GM19025 (cell line): ENCODE measurements around the gene LBHD1.
"Not testable (repeated sequence)": the region's sequence is repeated elsewhere in the genome, so short reads cannot be mapped to it uniquely, and the experiment has no call there.

Experiments
- ATAC-seq: cut with Tn5 transposase; IDR thresholded peaks from one replicate; pipeline ENCODE4 v1.9.1; 2021; ENCODE audit warnings: mild to moderate bottlenecking, low read depth, moderate library complexity; ENCODE audit not compliant: unreplicated experiment

Gene LBHD1

GRCh38 chr11:62665599-62666258 is 6.3 kb downstream of the LBHD1 start:
- no peak for ATAC-seq

GRCh38 chr11:62665075-62665598 is 6.9 kb downstream of the LBHD1 start, which contains the start of the genes C11orf98 and CSKMT:
Gene C11orf98 (minus strand): TSS chr11:62665210. CDS start chr11:62665169, 41 bp downstream.
Gene CSKMT (plus strand): TSS chr11:62665312. CDS start chr11:62665880, 568 bp downstream.
- peak; percentile 87 for ATAC-seq

GRCh38 chr11:62664405-62665074 is 7.5 kb downstream of the LBHD1 start:
- ATAC-seq = peak; percentile 12

GRCh38 chr11:62656796-62657429 is 15.2 kb downstream of the LBHD1 start:
- no peak for ATAC-seq

- ATAC-seq = no peak
These were observed 17.8 kb downstream of the LBHD1 start for GRCh38 chr11:62654297-62654696.

- no peak for ATAC-seq
These were observed 19.7 kb downstream of the LBHD1 start for GRCh38 chr11:62652161-62653006.

GRCh38 chr11:62650283-62650682 is 21.8 kb downstream of the LBHD1 start:
- not testable (repeated sequence) for ATAC-seq

GRCh38 chr11:62649486-62649885 is 22.6 kb downstream of the LBHD1 start:
- ATAC-seq = no peak

- ATAC-seq = no peak
These were observed 23.1 kb downstream of the LBHD1 start for GRCh38 chr11:62648967-62649364.

- ATAC-seq = no peak
These were observed 23.7 kb downstream of the LBHD1 start for GRCh38 chr11:62648185-62648966.

GRCh38 chr11:62647609-62648005 is 24.5 kb downstream of the LBHD1 start:
- no peak for ATAC-seq

GRCh38 chr11:62646825-62647608 is 25.1 kb downstream of the LBHD1 start:
- no peak for ATAC-seq

- ATAC-seq = peak; percentile 88
These were observed 25.9 kb downstream of the LBHD1 start, which contains the start of gene GANAB for GRCh38 chr11:62645946-62646824. Gene GANAB (minus strand): TSS chr11:62646613. CDS start chr11:62646599, 14 bp downstream.

- no peak for ATAC-seq
These were observed 26.5 kb downstream of the LBHD1 start for GRCh38 chr11:62645671-62645945.

- ATAC-seq = no peak
These were observed 27.8 kb downstream of the LBHD1 start for GRCh38 chr11:62644220-62644619.

- no peak for ATAC-seq
These were observed 39.6 kb downstream of the LBHD1 start for GRCh38 chr11:62632492-62632891.

- ATAC-seq = no peak
These were observed 44.4 kb downstream of the LBHD1 start for GRCh38 chr11:62627713-62628112.

GRCh38 chr11:62622476-62623089 is 49.5 kb downstream of the LBHD1 start:
- no peak for ATAC-seq
